ENCODE results near the gene ABCD2.
"Not testable (repeated sequence)": the region's sequence is repeated elsewhere in the genome, so short reads cannot be mapped to it uniquely, and the experiment has no call there.

ABCD2 gene

DNA sequence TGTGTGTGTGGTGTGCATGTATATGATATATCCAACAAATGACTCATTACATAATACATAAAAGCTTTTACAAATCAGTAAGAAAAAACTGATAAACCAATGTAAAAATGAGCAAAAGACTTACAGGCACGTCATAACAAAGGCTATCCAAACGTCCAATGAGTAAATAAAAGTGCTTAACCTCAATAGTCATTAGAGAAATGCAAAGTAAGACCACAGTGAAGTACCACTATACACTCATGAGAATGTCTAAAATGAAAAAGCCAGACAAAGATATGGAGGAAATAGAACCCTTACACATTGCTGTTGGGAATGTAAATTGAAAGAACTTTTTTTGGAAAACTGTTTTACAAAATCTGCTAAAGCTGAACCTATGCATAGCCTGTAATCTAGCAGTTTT, 7.8 kb downstream of the ABCD2 start:
- DNase-seq: no peak

DNA sequence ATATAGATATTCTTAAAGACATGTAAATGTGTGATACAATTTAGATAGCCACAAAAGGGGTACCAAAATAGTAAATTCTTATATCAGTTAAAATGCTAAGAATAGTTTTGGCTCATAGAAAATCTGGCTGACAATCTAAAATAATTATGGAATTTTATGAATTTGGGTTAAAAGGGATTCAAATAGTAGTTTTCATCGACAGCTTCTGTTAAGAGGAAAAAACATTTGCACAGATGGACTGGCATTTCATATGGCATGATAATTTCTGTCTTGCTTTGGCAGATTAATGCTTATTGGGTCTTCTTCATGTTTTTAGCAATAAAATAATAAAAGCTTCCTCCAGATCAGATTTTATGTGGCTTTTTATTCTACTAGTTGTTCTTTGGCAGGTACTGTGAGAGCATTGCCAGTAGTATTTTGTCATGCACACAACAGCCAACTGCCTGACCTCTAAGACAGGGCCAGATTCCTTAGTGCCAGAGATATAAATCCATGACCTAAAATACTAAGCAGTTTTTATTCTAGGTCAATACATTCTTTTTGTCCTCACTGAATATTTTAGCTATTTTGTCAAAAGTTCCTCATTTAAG, 9.1 kb downstream of the ABCD2 start:
- no peak for DNase-seq

DNA sequence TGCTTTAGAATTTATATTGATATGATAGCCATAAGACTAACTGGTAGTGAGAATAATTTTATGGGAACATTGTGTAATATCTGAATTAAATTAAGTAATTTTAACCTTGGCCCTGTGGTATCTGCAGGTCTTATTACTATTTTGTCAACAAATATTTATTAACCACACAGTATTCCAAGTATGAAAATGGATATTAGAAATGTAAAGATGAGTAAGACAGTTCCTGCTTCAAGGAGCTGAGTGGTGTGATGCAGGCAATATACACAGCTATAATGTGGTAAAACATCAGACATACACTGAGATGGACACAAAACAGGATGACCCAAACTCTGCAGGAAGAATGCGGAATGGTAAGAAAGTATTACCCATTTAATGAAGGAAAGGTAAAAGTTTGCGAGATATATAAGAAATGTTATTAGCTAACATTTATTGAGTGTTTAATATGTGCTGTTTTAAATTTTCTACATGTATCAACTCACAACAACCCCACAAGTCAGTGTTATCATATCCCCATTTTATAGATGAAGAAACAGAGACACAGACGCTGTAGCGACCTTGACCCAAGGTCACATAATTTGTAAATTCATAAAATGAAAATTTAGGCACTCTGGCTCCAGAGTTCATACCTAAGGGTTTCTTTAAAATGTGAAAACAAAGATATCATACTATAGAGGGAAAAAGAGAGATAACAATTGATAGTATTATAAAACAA, 12.7 kb downstream of the ABCD2 start:
- no peak for DNase-seq

DNA sequence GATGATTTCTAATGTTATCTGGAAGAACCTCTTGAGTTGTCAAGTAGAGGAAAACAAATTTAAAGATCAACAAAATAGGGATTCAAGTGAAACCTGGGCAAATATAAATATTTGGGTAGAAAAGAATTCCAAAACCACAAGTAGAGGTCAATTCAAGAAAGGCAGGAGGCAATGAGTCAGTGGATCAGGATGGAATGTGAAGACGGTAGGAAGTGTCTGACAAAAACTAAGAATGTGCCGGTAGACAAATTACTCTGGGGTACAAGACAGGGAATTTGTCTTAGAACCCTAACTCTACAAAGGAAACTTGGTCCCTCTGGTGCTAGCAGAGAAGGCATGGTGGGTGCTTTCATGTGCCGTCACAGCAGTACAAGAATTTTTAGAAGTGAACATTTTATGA, 13.6 kb downstream of the ABCD2 start:
- no peak for DNase-seq

DNA sequence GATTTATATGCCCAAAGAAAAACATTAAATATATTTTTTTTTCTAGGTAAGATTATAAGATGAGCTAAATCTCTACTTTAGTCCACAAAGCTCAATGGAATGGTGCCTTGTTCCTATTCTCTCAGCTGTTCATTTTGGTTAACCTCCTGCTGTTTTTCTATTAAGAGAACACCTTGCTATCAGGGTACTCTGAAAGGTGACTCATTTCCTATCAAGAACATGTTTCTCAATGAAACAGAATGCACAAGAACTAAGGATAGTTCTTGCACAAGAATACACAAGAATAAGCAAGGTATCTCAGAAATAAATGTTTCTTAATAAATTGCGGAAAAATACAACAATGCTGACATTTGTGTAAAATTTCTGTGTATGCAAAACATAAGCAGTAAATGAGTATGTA, 14.1 kb downstream of the ABCD2 start:
- DNase-seq: no peak

DNA sequence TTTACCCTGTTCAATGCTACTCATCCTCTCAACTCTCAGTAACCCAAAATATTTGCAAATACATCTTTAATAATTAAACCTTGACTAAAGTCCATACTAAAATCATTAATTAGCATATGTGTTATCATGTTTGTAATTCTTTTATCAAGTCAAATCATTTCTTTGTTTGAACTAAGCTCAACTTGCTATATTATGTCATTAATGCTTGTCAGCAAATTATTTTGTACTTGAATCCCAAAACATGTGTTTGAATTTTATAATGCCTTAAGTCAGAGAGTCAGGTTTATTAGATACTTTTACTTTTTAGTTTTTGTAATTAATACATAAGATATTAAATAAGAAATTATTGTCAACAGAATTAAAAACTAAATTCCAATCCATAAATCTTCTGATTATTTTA, 16.5 kb downstream of the ABCD2 start:
- DNase-seq: no peak

DNA sequence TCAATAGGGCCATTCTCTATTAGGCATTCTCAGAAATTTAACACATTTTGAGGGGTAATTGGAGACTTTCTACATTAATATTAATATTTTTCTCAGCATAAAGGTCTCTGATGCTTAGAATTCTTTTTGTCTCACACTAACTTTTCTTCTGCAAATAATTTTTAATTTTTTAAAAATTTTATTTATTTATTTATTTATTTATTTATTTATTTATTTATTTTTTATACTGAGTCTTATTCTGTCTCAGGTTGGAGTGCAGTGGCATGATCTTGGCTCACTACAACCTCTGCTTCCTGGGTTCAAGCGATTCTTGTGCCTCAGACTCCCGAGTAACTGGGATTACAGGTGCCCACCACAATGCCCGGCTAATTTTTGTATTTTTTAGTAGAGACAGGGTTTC, 17.7 kb downstream of the ABCD2 start:
- not testable (repeated sequence) for DNase-seq

DNA sequence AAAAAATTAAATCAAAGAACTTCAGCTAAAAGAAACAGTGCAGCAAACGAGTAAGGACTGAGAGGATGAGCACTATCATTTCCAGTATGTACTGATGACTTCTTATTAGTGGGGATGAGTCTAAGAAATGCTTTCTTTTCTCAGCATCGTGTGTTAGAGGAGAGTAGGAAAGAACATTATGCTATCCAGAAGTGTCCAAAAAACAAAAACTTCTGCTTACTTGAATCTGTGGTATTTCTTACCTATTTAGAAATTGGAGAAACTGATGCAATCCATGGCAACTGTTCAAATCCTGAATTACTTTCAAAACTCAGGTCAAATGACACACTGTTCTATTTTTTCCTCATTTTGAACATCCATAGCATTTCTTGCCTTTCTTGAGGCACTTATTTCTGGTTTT, 23.7 kb downstream of the ABCD2 start:
- DNase-seq: no peak

DNA sequence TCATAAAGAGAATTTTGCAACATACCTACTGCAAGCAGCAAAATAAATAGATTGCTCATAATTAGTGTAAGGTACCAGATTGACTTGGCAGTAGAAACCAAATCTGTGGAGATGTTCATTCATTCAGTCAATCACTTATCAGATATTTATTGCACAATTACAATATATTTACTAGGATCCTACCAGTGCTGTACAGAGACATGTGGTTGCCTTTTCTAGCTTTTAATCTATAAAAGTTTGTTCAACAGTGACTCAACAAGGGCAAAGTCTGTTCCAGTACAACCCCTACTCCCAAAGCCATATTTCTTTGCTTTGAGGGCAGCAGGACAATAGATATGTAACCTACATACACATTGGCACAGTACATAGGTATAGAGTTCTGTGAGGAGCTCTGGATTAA, 27.3 kb downstream of the ABCD2 start:
- no peak for DNase-seq

DNA sequence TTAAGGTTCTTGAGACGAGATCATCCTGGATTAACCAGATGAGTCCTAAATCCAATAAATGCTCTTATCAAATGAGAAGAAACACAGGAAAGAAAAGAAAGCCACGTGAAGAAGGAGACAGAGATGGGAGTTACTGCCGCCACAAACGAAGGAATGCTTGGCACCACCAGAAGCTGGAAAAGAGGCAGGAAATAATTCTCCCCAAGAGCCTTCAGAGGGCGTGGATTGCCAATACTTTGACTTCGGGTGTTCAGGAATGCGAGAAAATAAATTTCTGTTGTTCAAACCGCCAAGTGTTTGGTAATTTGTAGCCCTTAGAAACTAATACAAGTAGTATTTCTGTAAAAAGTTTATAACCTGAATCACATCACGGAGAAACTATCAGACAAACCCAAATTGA, 31.3 kb downstream of the ABCD2 start:
- no peak for DNase-seq

DNA sequence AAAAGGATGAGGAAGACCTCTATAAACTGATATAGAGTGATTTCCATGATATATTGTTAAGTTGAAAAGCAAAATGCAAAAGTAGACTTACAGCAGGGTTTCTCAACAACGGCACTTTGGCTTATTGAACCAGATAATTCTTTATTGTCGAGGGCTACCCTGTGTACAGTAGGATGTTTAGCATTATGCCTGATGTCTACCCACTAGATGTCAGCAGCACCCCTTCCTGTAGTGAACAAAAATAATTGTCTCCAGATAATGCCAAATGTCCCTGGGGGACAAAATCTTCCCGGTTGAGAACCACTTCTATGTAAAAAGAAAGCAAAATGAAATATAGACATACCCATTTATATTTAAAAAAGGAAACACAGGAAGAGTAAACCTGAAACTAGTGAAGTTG, 32.4 kb downstream of the ABCD2 start:
- DNase-seq: no peak

DNA sequence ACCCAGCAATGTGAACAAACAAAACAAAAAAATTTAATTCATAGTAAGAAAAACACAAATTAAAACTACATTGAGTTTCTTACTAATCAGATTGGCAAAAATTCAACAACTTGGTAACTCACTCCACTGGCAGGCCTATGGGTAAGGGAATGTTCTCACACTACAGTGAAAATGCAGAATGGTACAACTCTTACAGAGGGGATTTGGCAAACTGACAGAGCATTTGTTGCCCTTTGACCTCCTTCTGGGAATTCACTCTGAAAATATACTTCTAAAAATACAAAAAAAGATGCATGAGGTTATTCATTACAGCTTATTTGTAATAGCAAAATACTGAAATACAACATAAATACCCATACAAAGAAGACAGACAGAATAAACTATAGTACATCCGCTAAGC, 32.8 kb downstream of the ABCD2 start:
- DNase-seq: no peak

DNA sequence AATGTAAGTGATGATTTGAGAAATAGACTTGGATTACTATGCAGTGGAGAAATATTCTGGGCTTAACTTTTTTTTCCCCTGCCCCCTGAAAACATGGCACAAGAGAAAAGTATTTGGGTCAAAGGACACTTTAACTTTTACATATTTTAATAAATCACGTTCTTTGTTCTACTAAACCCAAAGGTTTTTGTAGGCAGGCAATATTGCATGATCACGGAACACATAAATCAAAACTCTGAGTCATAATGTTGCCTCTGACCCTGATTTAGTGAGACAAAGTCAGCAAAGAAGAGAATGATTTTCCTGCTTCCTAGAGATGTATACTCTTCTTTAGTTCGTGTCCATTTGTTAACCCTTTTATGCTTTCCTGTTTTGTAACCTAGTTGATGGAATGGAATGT, 38.0 kb downstream of the ABCD2 start:
- DNase-seq: no peak

DNA sequence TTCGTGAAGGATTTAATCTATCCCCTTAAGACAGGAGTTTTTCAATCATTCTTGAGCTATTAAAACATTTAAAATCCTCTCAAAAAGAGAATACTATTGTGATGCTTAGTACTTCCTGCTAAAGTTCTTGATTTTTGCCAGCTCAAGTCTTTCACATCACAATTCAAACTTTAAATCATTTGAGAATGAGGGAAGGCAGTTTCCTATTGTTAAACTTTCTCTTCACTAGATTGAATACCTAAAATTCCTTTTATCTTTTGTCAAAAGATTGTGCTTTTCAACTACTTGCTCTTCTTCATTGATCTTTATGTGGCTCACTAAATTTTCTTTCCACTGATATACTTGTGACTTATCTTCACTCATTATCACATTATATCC, 44.1 kb downstream of the ABCD2 start:
- DNase-seq: no peak

DNA sequence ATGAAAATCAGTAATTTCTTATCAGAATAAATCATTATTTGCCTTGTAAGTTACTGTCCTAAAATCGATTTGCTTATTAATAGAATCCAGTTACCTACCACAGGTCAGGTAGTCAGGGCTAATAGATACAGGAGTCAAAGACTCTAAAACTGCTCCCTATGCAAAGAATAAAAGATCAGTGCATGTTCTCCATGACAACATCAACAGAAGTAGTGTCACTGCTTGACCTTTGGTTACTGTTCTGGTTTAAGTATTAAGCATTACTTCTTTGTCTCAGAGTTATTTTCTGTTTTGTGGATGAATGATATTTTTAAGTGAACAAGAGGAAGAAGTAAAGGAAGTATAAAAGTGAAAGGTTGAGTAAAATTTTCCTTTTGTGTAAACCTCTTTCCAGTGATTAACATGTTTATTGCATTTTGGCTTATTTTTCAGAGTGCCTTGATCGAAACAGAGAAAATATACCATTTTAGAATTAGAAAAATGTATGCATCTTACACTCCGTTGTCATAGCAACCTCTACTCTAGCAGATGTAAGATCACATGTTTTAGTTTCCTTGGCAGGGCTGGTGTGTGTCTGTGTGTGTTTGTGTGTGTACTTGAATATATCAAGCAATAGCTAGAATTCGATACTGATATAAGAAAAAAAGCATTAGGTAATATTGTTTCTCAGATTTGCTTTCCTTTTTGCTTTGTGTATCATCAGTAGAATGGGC, 44.7 kb downstream of the ABCD2 start:
- DNase-seq: no peak

DNA sequence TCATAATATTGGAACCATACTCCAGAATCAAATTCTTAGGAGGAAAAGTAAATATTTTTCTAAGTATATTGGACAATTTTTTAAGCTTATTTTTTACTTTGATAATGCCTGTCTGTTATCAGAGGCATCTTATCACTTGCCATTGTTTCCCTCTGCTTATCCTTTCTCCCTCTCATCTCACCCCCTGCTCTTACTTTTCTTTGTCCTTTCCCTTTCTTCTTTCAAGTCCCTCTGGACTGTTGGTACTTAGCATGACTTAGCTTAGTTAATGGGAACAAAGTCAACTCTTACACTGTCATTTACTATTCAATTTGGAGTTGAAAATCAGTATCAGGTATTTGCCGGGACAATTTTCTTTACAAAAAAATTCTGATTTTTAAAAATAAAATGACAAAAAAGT, 45.2 kb downstream of the ABCD2 start:
- no peak for DNase-seq

DNA sequence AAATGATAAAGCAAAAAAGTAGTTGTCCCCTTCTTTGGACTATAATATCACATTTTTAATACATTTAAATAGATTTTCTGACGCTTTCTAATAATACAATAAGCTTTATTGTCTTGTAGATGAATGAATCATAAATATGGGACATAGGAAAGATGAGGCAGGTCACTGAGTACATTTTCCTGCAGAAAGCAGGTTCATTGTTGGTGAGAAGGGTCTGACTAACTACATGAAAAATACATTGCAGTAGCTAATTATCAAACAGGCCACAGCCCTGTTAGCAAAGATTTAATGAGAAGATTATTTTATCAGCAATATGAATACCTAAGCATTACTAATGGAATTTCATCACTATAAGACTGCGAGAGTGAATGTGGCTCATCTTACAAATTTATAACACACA, 45.6 kb downstream of the ABCD2 start:
- DNase-seq: no peak

DNA sequence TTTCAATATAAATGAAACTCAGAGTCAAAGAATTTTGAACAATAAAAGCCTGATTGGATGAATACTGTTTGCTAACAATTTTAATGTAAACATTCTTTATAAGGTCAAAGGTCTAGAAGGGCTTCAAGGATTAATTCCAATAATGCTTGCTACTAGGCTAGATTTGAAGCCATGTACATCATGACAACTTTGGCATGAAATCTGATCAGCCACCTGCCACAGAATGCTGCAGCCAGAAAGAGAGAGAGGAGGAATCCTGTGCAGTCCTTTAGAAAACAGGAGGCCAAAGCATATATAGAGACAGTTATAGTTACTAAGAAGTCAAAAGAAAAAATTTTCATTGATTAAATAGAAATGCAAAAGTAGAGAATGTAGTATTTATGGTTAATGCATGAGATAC, 47.1 kb downstream of the ABCD2 start:
- no peak for DNase-seq

DNA sequence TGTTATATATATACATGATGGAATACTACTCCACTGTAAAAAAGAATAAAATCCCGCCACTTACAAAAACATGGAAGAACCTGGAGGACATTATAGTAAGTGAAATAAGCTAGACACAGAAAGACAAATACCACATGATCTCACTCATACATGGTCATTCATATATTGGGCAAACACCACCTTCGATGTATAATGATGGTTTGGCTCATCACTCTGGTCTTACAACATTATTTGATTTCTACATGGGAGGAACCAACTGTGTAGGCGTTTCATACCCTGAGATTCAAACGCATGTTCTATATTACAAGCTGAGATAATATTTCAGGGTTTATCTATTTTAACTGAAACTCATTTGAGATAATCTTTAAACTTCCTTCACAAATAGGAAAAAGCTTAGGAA, 48.3 kb downstream of the ABCD2 start:
- DNase-seq: no peak

DNA sequence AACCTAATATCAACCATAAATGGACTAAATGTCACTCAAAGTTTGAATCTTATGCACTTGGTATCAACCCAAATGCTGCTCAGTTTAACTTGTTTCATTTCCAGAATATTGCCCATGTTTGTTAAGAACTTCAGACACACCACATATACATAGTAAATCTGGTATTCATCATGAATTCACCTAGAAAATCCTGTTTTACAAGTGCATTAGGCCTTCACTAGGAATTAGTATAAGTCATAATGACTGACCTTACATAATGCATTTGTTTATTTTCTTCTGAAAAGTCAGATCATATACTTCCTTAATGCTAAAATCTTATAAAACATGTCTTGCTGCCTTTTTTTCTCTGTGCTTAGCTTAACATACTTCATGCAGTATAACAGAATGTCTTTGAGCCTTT, 66.1 kb downstream of the ABCD2 start:
- no peak for DNase-seq

DNA sequence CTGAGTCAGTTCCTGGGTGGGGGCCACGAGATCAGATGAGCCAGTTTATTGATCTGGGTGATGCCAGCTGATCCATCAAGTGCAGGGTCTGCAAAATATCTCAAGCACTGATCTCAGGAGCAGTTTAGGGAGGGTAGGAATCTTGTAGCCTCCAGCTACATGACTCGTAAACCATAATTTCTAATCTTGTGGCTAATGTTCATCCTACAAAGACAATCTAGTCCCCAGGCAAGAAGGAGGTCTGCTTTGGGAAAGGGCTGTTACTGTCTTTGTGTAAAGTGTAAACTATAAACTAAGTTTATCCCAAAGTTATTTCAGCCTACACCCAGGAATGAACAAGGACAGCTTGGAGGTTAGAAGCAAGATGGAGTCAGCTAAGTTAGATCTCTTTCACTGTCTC, 75.4 kb downstream of the ABCD2 start:
- DNase-seq: not testable (repeated sequence)

DNA sequence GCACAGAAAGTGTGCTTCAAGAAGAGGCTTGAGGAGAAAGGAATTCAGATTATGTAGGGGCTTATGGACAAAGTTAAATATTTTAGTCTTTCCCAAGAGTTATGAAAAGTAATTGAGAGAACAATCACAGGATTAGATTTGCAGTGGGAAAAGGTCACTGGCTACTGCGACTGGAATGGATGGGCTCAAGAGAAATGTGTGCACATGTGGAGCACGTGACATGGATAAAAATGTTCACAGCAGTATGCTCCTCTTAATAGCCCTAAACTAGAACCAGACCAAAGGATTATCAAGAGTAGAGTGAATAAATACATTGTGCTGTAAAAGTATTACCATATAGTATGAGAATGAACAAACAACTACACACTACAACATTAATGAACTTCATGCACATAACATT, 78.1 kb downstream of the ABCD2 start:
- no peak for DNase-seq

DNA sequence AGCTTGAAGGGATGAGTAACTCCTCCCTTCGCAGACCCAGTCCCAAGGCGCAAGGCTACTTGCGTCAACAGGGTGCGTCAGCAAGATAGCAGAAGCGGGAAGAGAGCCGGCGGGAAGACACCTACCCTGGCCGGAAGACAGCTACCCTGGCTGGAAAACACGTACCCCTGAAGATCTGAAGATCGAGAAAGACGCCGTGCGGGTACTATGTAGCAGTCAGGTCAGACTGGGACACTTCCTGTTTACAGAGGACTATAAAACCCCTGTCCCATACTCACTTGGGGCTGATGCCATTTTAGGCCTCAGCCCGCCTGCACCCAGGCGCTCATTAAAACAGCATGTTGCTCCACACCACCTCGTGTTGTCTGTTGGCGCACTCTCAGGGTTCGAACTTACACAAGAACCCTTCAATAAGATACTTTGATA, 80.9 kb downstream of the ABCD2 start:
- DNase-seq: no peak

DNA sequence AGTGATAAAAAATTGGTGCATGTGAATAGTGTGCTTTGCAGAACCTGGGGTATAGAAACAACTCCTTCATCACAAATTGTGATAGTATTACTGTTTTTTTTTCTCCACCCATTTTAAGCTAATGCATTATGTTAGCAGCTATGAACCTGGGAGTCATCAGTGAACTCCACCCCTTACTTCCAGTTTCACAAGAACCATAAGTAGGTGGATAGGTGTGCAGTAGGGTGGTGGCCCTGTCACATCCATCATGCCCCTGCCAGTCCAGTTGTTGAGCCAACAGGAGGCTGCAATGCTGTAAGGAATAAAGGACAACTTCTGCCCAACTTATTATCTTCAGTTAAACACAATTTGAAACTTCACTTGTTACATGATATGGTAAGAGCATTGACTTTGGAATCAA, 85.7 kb downstream of the ABCD2 start:
- no peak for DNase-seq

DNA sequence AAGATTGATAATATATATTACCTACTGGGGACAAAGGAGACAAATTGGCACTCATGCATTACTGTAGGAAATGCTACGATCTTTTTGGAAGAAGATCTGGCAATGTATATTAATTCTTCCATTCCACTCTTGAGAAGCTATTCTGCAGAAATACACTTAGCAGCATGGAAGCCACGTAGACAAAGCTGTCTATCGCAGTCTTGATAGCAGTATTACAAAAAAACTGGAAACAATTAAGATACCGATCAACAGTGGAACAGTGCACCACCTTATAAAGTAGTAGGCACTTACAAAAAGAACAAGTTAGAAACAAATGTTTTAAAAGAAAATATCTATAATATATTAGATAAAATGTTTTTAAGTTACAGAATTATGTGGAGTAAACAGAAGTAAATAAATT, 87.2 kb downstream of the ABCD2 start:
- no peak for DNase-seq

All from activated T-cell treated with anti-CD3 and anti-CD28 coated beads, Interleukin-2, amount 50 U/mL, for 1 hour (primary cell).